SKM-1 treated with dmso at 0.1 percent for 144 hours (cell line): ENCODE results near the gene SRGAP1.
"Not testable (repeated sequence)": the region's sequence is repeated elsewhere in the genome, so short reads cannot be mapped to it uniquely, and the experiment has no call there.

Source experiments
- DNase-seq: peaks from one replicate; lab custom pipeline; 2025; ENCODE audit not compliant: unreplicated experiment; lab: John Stamatoyannopoulos, UW

SRGAP1 gene

GRCh38 chr12:64145226-64145625, 300.7 kb downstream of the SRGAP1 start:
- no peak for DNase-seq

GRCh38 chr12:64147011-64147631, 302.6 kb downstream of the SRGAP1 start:
- DNase-seq, result no peak

GRCh38 chr12:64147875-64148274, 303.4 kb downstream of the SRGAP1 start:
- DNase-seq, result no peak

- no peak for DNase-seq
Measured at GRCh38 chr12:64154677-64155076, 310.2 kb downstream of the SRGAP1 start.

- no peak for DNase-seq
Measured at GRCh38 chr12:64157110-64157509, 312.6 kb downstream of the SRGAP1 start.

GRCh38 chr12:64160021-64160710, 315.7 kb downstream of the SRGAP1 start:
- DNase-seq, result no peak

- no peak for DNase-seq
Measured at GRCh38 chr12:64160711-64161060, 316.2 kb downstream of the SRGAP1 start.

- DNase-seq, result not testable (repeated sequence)
Measured at GRCh38 chr12:64166606-64167005, 322.1 kb downstream of the SRGAP1 start.

- not testable (repeated sequence) for DNase-seq
Measured at GRCh38 chr12:64167041-64167440, 322.5 kb downstream of the SRGAP1 start.

- DNase-seq, result no peak
Measured at GRCh38 chr12:64170024-64170423, 325.5 kb downstream of the SRGAP1 start.

- no peak for DNase-seq
Measured at GRCh38 chr12:64170730-64171129, 326.2 kb downstream of the SRGAP1 start.

- DNase-seq, result no peak
Measured at GRCh38 chr12:64171715-64172114, 327.2 kb downstream of the SRGAP1 start.

GRCh38 chr12:64172143-64172970, 327.9 kb downstream of the SRGAP1 start:
- DNase-seq, result no peak

GRCh38 chr12:64173456-64173855, 329.0 kb downstream of the SRGAP1 start:
- no peak for DNase-seq

- DNase-seq, result no peak
Measured at GRCh38 chr12:64175254-64175945, 330.9 kb downstream of the SRGAP1 start.

- DNase-seq, result no peak
Measured at GRCh38 chr12:64177001-64177400, 332.5 kb downstream of the SRGAP1 start.

- DNase-seq, result no peak
Measured at GRCh38 chr12:64178122-64178521, 333.6 kb downstream of the SRGAP1 start.

- DNase-seq, result no peak
Measured at GRCh38 chr12:64180951-64181350, 336.5 kb downstream of the SRGAP1 start.

- no peak for DNase-seq
Measured at GRCh38 chr12:64181430-64182291, 337.2 kb downstream of the SRGAP1 start.

- no peak for DNase-seq
Measured at GRCh38 chr12:64184216-64184615, 339.7 kb downstream of the SRGAP1 start.
